GM21381 (cell line): ENCODE measurements around the gene NUP88.

Experiments
- ATAC-seq: cut with Tn5 transposase; IDR thresholded peaks from one replicate; pipeline ENCODE4 v1.9.1; 2021; ENCODE audit warnings: mild to moderate bottlenecking, moderate library complexity; ENCODE audit not compliant: unreplicated experiment

Gene NUP88

GRCh38 chr17:5419959-5420653 lies 644 bp upstream of the NUP88 start, which contains the start of gene RPAIN:
TSS of gene RPAIN (plus strand) at chr17:5420182. CDS start at chr17:5420211, 29 bp downstream.
- peak; percentile 54 for ATAC-seq

- ATAC-seq, result peak; percentile 31
Observed at GRCh38 chr17:5418858-5419355, 555 bp downstream of the NUP88 start.

- ATAC-seq, result no peak
Observed at GRCh38 chr17:5416901-5417300, 2.6 kb downstream of the NUP88 start.

GRCh38 chr17:5413682-5414081 lies 5.8 kb downstream of the NUP88 start:
- no peak for ATAC-seq

- no peak for ATAC-seq
Observed at GRCh38 chr17:5410594-5411272, 8.7 kb downstream of the NUP88 start.

- ATAC-seq, result no peak
Observed at GRCh38 chr17:5408186-5408585, 11.3 kb downstream of the NUP88 start.

- no peak for ATAC-seq
Observed at GRCh38 chr17:5405400-5405799, 14.1 kb downstream of the NUP88 start.

- ATAC-seq, result no peak
Observed at GRCh38 chr17:5399767-5400166, 19.7 kb downstream of the NUP88 start.

- ATAC-seq, result no peak
Observed at GRCh38 chr17:5396612-5397011, 22.9 kb downstream of the NUP88 start.

- ATAC-seq, result no peak
Observed at GRCh38 chr17:5391678-5392077, 27.8 kb downstream of the NUP88 start.

- ATAC-seq, result no peak
Observed at GRCh38 chr17:5381542-5381941, 37.9 kb downstream of the NUP88 start.

- no peak for ATAC-seq
Observed at GRCh38 chr17:5380491-5381135, 38.8 kb downstream of the NUP88 start.

- no peak for ATAC-seq
Observed at GRCh38 chr17:5379351-5380107, 39.9 kb downstream of the NUP88 start.

- ATAC-seq, result no peak
Observed at GRCh38 chr17:5378566-5379207, 40.8 kb downstream of the NUP88 start.

GRCh38 chr17:5373112-5373511 lies 46.4 kb downstream of the NUP88 start:
- no peak for ATAC-seq

- ATAC-seq, result no peak
Observed at GRCh38 chr17:5370411-5370810, 49.1 kb downstream of the NUP88 start.

GRCh38 chr17:5365831-5366230 lies 53.6 kb downstream of the NUP88 start:
- no peak for ATAC-seq

- ATAC-seq, result no peak
Observed at GRCh38 chr17:5364696-5365095, 54.8 kb downstream of the NUP88 start.

GRCh38 chr17:5364156-5364555 lies 55.3 kb downstream of the NUP88 start:
- no peak for ATAC-seq

- ATAC-seq, result no peak
Observed at GRCh38 chr17:5362162-5362811, 57.2 kb downstream of the NUP88 start.
